Measurements from ENCODE around the gene KAT7. TPM values are rescaled to one million over a fixed set of nuclear protein-coding genes. Genes with fewer than 3 reads are reported as not detected.

KAT7 gene
- total and polyA plus RNA-seq, 4 donors, result 8.7 to 87.5 (median 35.7) TPM

- peaks cover 0 to 11% (median 0%) of the 10 kb centered on the region in 5 donors for H3K4me1 ChIP-seq (ENCODE audit: control insufficient read depth in 5 of 5, insufficient read depth in 5 of 5, low read length in 5 of 5)
- H3K27me3 ChIP-seq (ENCODE audit: control insufficient read depth in 3 of 3, insufficient read depth in 3 of 3, low read length in 2 of 3), result no peaks in the 10 kb centered on the region
- no peaks in the 10 kb centered on the region for H3K36me3 ChIP-seq (ENCODE audit: control insufficient read depth in 4 of 4, insufficient read depth in 4 of 4, low read length in 4 of 4)
- no peak overlapping the region for H3K4me3 ChIP-seq
- H3K9me3 ChIP-seq (ENCODE audit: control insufficient read depth in 4 of 4, insufficient read depth in 3 of 4, low read length in 3 of 4), result no peaks in the 10 kb centered on the region
- H3K27ac ChIP-seq (ENCODE audit: low read depth in 1 of 2, low read length in 1 of 2), result no peak overlapping the region
- no peak for DNase-seq
- no peak overlapping the region for H3K9ac ChIP-seq (ENCODE audit: insufficient read depth in 1 of 2, low read length in 2 of 2)
- ATAC-seq (ENCODE audit: insufficient read depth, low FRiP score), result no peak
- WGBS, 2 donors, result 77 to 93% methylated on average over 3 of the region's 3 CpGs
- no peak for TF ChIP-seq CTCF (IDR thresholded peaks at IDR 0.05; ENCODE audit: control extremely low read depth, extremely low read depth)
These were observed 78.5 kb downstream of the KAT7 start for GRCh38 chr17:49866882-49867413.

DNA sequence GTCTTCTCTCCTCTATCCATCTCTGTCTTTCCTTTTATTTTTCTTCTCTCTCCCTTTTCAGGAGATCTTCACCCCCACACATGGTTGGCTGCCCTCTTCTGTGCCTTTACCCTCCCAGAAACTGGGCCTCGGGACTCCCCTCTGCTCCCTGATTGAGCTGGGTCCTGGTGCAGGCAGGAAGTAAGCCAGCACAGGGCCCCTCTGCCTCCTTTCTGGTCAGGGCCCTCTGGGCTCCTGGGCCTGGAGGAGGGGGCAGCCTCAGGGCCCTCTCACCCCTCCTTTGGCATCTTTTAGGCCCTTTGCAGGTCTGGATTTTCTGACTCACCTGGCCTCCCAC, 80.5 kb downstream of the KAT7 start:
- no peaks in the 10 kb centered on the region for H3K27me3 ChIP-seq (ENCODE audit: control insufficient read depth in 3 of 3, insufficient read depth in 3 of 3, low read length in 2 of 3)
- DNase-seq, result no peak
- 26 to 39% methylated on average over 1 of the region's 1 CpG for WGBS, 2 donors

GRCh38 chr17:49870298-49870697, 81.8 kb downstream of the KAT7 start:
- Histone ChIP-seq H3K9me3 (ENCODE audit: control insufficient read depth in 4 of 4, insufficient read depth in 3 of 4, low read length in 3 of 4) (no peaks in the 10 kb centered on the region), H3K4me3 (no peak overlapping the region), H3K4me1 (ENCODE audit: control insufficient read depth in 5 of 5, insufficient read depth in 5 of 5, low read length in 5 of 5) (peaks cover 0 to 17% (median 5%) of the 10 kb centered on the region in 5 donors), H3K27ac (ENCODE audit: low read depth in 1 of 2, low read length in 1 of 2) (no peak overlapping the region), H3K9ac (ENCODE audit: insufficient read depth in 1 of 2, low read length in 2 of 2) (no peak overlapping the region), H3K27me3 (ENCODE audit: control insufficient read depth in 3 of 3, insufficient read depth in 3 of 3, low read length in 2 of 3) (no peaks in the 10 kb centered on the region), H3K36me3 (ENCODE audit: control insufficient read depth in 4 of 4, insufficient read depth in 4 of 4, low read length in 4 of 4) (no peaks in the 10 kb centered on the region)
- TF ChIP-seq CTCF (IDR thresholded peaks at IDR 0.05; ENCODE audit: control extremely low read depth, extremely low read depth), result no peak
- WGBS, 2 donors, result 89 to 92% methylated on average over 11 of the region's 11 CpGs
- DNase-seq (no peak), ATAC-seq (ENCODE audit: insufficient read depth, low FRiP score) (no peak)

More for the DNA sequence above, 80.5 kb downstream of the KAT7 start:
- no peak overlapping the region for H3K4me3 ChIP-seq
- no peaks in the 10 kb centered on the region for H3K36me3 ChIP-seq (ENCODE audit: control insufficient read depth in 4 of 4, insufficient read depth in 4 of 4, low read length in 4 of 4)
- H3K4me1 ChIP-seq (ENCODE audit: control insufficient read depth in 5 of 5, insufficient read depth in 5 of 5, low read length in 5 of 5), result peaks cover 0 to 15% (median 5%) of the 10 kb centered on the region in 5 donors
- no peak for ATAC-seq (ENCODE audit: insufficient read depth, low FRiP score)
- no peak for TF ChIP-seq CTCF (IDR thresholded peaks at IDR 0.05; ENCODE audit: control extremely low read depth, extremely low read depth)
- H3K27ac ChIP-seq (ENCODE audit: low read depth in 1 of 2, low read length in 1 of 2), result no peak overlapping the region
- no peaks in the 10 kb centered on the region for H3K9me3 ChIP-seq (ENCODE audit: control insufficient read depth in 4 of 4, insufficient read depth in 3 of 4, low read length in 3 of 4)
- H3K9ac ChIP-seq (ENCODE audit: insufficient read depth in 1 of 2, low read length in 2 of 2), result no peak overlapping the region

GRCh38 chr17:49871211-49871610, 82.7 kb downstream of the KAT7 start:
- DNase-seq (no peak), ATAC-seq (ENCODE audit: insufficient read depth, low FRiP score) (no peak)
- WGBS, 2 donors, result 66 to 87% methylated on average over 7 of the region's 7 CpGs
- no peak overlapping the region for H3K4me3 ChIP-seq
- no peak overlapping the region for H3K27ac ChIP-seq (ENCODE audit: low read depth in 1 of 2, low read length in 1 of 2)
- H3K36me3 ChIP-seq (ENCODE audit: control insufficient read depth in 4 of 4, insufficient read depth in 4 of 4, low read length in 4 of 4), result no peaks in the 10 kb centered on the region
- H3K9me3 ChIP-seq (ENCODE audit: control insufficient read depth in 4 of 4, insufficient read depth in 3 of 4, low read length in 3 of 4), result no peaks in the 10 kb centered on the region
- no peak overlapping the region for H3K9ac ChIP-seq (ENCODE audit: insufficient read depth in 1 of 2, low read length in 2 of 2)
- H3K27me3 ChIP-seq (ENCODE audit: control insufficient read depth in 3 of 3, insufficient read depth in 3 of 3, low read length in 2 of 3), result no peaks in the 10 kb centered on the region
- peaks cover 0 to 17% (median 5%) of the 10 kb centered on the region in 5 donors for H3K4me1 ChIP-seq (ENCODE audit: control insufficient read depth in 5 of 5, insufficient read depth in 5 of 5, low read length in 5 of 5)
- TF ChIP-seq CTCF (IDR thresholded peaks at IDR 0.05; ENCODE audit: control extremely low read depth, extremely low read depth), result no peak
